Ishikawa (cell line): Measurements from ENCODE around the gene OXSR1.

Experiments
- CEBPB ChIP-seq: IDR thresholded peaks from 2 replicates; pipeline ENCODE4 v1.6.1; 2012
- CREB1 ChIP-seq: IDR thresholded peaks from 2 replicates; pipeline ENCODE4 v1.6.1; 2012; ENCODE audit warnings: low read depth
- EGR1 ChIP-seq: IDR thresholded peaks from 2 replicates; pipeline ENCODE4 v1.6.1; 2012
- EP300 ChIP-seq: IDR thresholded peaks from 2 replicates; pipeline ENCODE4 v1.6.1; 2012; ENCODE audit warnings: borderline replicate concordance
- FOXM1 ChIP-seq: IDR thresholded peaks from 2 replicates; pipeline ENCODE4 v1.6.1; 2012; ENCODE audit warnings: low read depth, borderline replicate concordance
- MAX ChIP-seq: IDR thresholded peaks from 2 replicates; pipeline ENCODE4 v1.6.1; 2012
- NFIC ChIP-seq: IDR thresholded peaks from 2 replicates; pipeline ENCODE4 v1.6.1; 2012
- RAD21 ChIP-seq: IDR thresholded peaks from 2 replicates; pipeline ENCODE4 v1.6.1; 2012; ENCODE audit warnings: low read depth
- REST ChIP-seq: IDR thresholded peaks from 2 replicates; pipeline ENCODE4 v1.6.1; 2012; ENCODE audit warnings: low read depth, mild to moderate bottlenecking
- TAF1 ChIP-seq: IDR thresholded peaks from 2 replicates; pipeline ENCODE4 v1.6.1; 2012; ENCODE audit warnings: low read depth, mild to moderate bottlenecking
- TCF12 ChIP-seq: IDR thresholded peaks from 2 replicates; pipeline ENCODE4 v1.6.1; 2012; ENCODE audit warnings: low read depth
- TEAD4 ChIP-seq: IDR thresholded peaks from 2 replicates; pipeline ENCODE4 v1.6.1; 2012
- USF1 ChIP-seq: IDR thresholded peaks from 2 replicates; pipeline ENCODE4 v1.6.1; 2012
- YY1 ChIP-seq: IDR thresholded peaks from 2 replicates; pipeline ENCODE4 v1.6.1; 2012; ENCODE audit warnings: low read depth
- ZBTB7A ChIP-seq: IDR thresholded peaks from 2 replicates; pipeline ENCODE4 v1.6.1; 2012; ENCODE audit warnings: low read depth

The OXSR1 gene

GRCh38 chr3:38155825-38156224 lies 9.5 kb upstream of the OXSR1 start:
- TF ChIP-seq TEAD4 (no peak), EP300 (no peak), ZBTB7A (no peak), TAF1 (no peak), REST (no peak), EGR1 (no peak), NFIC (no peak), MAX (no peak), CEBPB (no peak), USF1 (no peak), RAD21 (no peak), CREB1 (no peak), TCF12 (no peak), FOXM1 (no peak), YY1 (no peak)

- TF ChIP-seq CREB1 (no peak), MAX (no peak), REST (no peak), TAF1 (no peak)
Measured at GRCh38 chr3:38157117-38157516, 8.2 kb upstream of the OXSR1 start.

GRCh38 chr3:38157595-38157994 lies 7.7 kb upstream of the OXSR1 start:
- TF ChIP-seq CEBPB (no peak), TEAD4 (peak; percentile 28; the same call in 1 of the 2 replicates), CREB1 (no peak), NFIC (peak; percentile 96), TAF1 (no peak), TCF12 (no peak)

GRCh38 chr3:38158472-38158871 lies 6.9 kb upstream of the OXSR1 start:
- TF ChIP-seq NFIC (no peak), TCF12 (no peak), EGR1 (no peak), ZBTB7A (no peak), EP300 (no peak), YY1 (no peak), RAD21 (no peak), CREB1 (no peak), MAX (no peak), FOXM1 (no peak), REST (no peak), TAF1 (no peak), TEAD4 (no peak), USF1 (no peak), CEBPB (no peak)
